Measurements from ENCODE around the gene B4GALNT3.

Gene B4GALNT3

GRCh38 chr12:544941-545635 lies 85.3 kb downstream of the B4GALNT3 start:
- Histone ChIP-seq H3K9me3 (ENCODE audit: control insufficient read depth in 1 of 2, low read length in 2 of 2) (no peaks in the 10 kb centered on the region), H3K4me1 (ENCODE audit: control insufficient read depth in 1 of 2, insufficient read depth in 2 of 2, low read length in 2 of 2) (peaks cover 6 to 10% of the 10 kb centered on the region in 2 donors), H3K27ac (ENCODE audit: low read depth, low read length) (no peak overlapping the region), H3K9ac (ENCODE audit: low read depth in 1 of 2, low read length in 2 of 2) (no peak overlapping the region), H3K4me3 (ENCODE audit: low read depth in 1 of 2, low read length in 2 of 2) (no peak overlapping the region), H3K27me3 (ENCODE audit: control insufficient read depth in 1 of 2, insufficient read depth in 2 of 2, low read length in 2 of 2) (peaks cover 2 to 4% of the 10 kb centered on the region in 2 donors), H3K36me3 (ENCODE audit: control insufficient read depth in 1 of 2, insufficient read depth in 2 of 2, low read length in 2 of 2) (no peaks in the 10 kb centered on the region)

- H3K4me3 ChIP-seq (ENCODE audit: low read depth in 1 of 2, low read length in 2 of 2): no peak overlapping the region
- H3K27me3 ChIP-seq (ENCODE audit: control insufficient read depth in 1 of 2, insufficient read depth in 2 of 2, low read length in 2 of 2): peaks cover 2 to 4% of the 10 kb centered on the region in 2 donors
- H3K36me3 ChIP-seq (ENCODE audit: control insufficient read depth in 1 of 2, insufficient read depth in 2 of 2, low read length in 2 of 2): no peaks in the 10 kb centered on the region
- peaks cover 3 to 10% of the 10 kb centered on the region in 2 donors for H3K4me1 ChIP-seq (ENCODE audit: control insufficient read depth in 1 of 2, insufficient read depth in 2 of 2, low read length in 2 of 2)
- H3K9ac ChIP-seq (ENCODE audit: low read depth in 1 of 2, low read length in 2 of 2): no peak overlapping the region
- H3K9me3 ChIP-seq (ENCODE audit: control insufficient read depth in 1 of 2, low read length in 2 of 2): no peaks in the 10 kb centered on the region
- no peak overlapping the region for H3K27ac ChIP-seq (ENCODE audit: low read depth, low read length)
Observed at GRCh38 chr12:545835-546234, 86.1 kb downstream of the B4GALNT3 start.

GRCh38 chr12:546265-546919 lies 86.7 kb downstream of the B4GALNT3 start:
- H3K27me3 ChIP-seq (ENCODE audit: control insufficient read depth in 1 of 2, insufficient read depth in 2 of 2, low read length in 2 of 2): peaks cover 2 to 4% of the 10 kb centered on the region in 2 donors
- H3K9me3 ChIP-seq (ENCODE audit: control insufficient read depth in 1 of 2, low read length in 2 of 2): no peaks in the 10 kb centered on the region
- no peak overlapping the region for H3K27ac ChIP-seq (ENCODE audit: low read depth, low read length)
- H3K9ac ChIP-seq (ENCODE audit: low read depth in 1 of 2, low read length in 2 of 2): no peak overlapping the region
- no peaks in the 10 kb centered on the region for H3K36me3 ChIP-seq (ENCODE audit: control insufficient read depth in 1 of 2, insufficient read depth in 2 of 2, low read length in 2 of 2)
- no peak overlapping the region for H3K4me3 ChIP-seq (ENCODE audit: low read depth in 1 of 2, low read length in 2 of 2)
- H3K4me1 ChIP-seq (ENCODE audit: control insufficient read depth in 1 of 2, insufficient read depth in 2 of 2, low read length in 2 of 2): peaks cover 3 to 5% of the 10 kb centered on the region in 2 donors

GRCh38 chr12:546920-547845 lies 87.4 kb downstream of the B4GALNT3 start:
- H3K4me3 ChIP-seq (ENCODE audit: low read depth in 1 of 2, low read length in 2 of 2): no peak overlapping the region
- no peaks in the 10 kb centered on the region for H3K9me3 ChIP-seq (ENCODE audit: control insufficient read depth in 1 of 2, low read length in 2 of 2)
- H3K36me3 ChIP-seq (ENCODE audit: control insufficient read depth in 1 of 2, insufficient read depth in 2 of 2, low read length in 2 of 2): no peaks in the 10 kb centered on the region
- peaks cover 3 to 5% of the 10 kb centered on the region in 2 donors for H3K4me1 ChIP-seq (ENCODE audit: control insufficient read depth in 1 of 2, insufficient read depth in 2 of 2, low read length in 2 of 2)
- no peak overlapping the region for H3K9ac ChIP-seq (ENCODE audit: low read depth in 1 of 2, low read length in 2 of 2)
- peaks cover 2 to 4% of the 10 kb centered on the region in 2 donors for H3K27me3 ChIP-seq (ENCODE audit: control insufficient read depth in 1 of 2, insufficient read depth in 2 of 2, low read length in 2 of 2)
- H3K27ac ChIP-seq (ENCODE audit: low read depth, low read length): no peak overlapping the region

- Histone ChIP-seq H3K9ac (ENCODE audit: low read depth in 1 of 2, low read length in 2 of 2) (no peak overlapping the region), H3K4me3 (ENCODE audit: low read depth in 1 of 2, low read length in 2 of 2) (no peak overlapping the region), H3K27me3 (ENCODE audit: control insufficient read depth in 1 of 2, insufficient read depth in 2 of 2, low read length in 2 of 2) (peaks cover 2 to 4% of the 10 kb centered on the region in 2 donors), H3K27ac (ENCODE audit: low read depth, low read length) (no peak overlapping the region), H3K9me3 (ENCODE audit: control insufficient read depth in 1 of 2, low read length in 2 of 2) (no peaks in the 10 kb centered on the region), H3K4me1 (ENCODE audit: control insufficient read depth in 1 of 2, insufficient read depth in 2 of 2, low read length in 2 of 2) (peaks cover 3 to 5% of the 10 kb centered on the region in 2 donors), H3K36me3 (ENCODE audit: control insufficient read depth in 1 of 2, insufficient read depth in 2 of 2, low read length in 2 of 2) (no peaks in the 10 kb centered on the region)
Observed at GRCh38 chr12:547883-548470, 88.2 kb downstream of the B4GALNT3 start.

GRCh38 chr12:549476-550082 lies 89.8 kb downstream of the B4GALNT3 start:
- Histone ChIP-seq H3K27ac (ENCODE audit: low read depth, low read length) (no peak overlapping the region), H3K36me3 (ENCODE audit: control insufficient read depth in 1 of 2, insufficient read depth in 2 of 2, low read length in 2 of 2) (no peaks in the 10 kb centered on the region), H3K9ac (ENCODE audit: low read depth in 1 of 2, low read length in 2 of 2) (no peak overlapping the region), H3K4me1 (ENCODE audit: control insufficient read depth in 1 of 2, insufficient read depth in 2 of 2, low read length in 2 of 2) (peaks cover 3 to 9% of the 10 kb centered on the region in 2 donors), H3K27me3 (ENCODE audit: control insufficient read depth in 1 of 2, insufficient read depth in 2 of 2, low read length in 2 of 2) (peaks cover 2 to 4% of the 10 kb centered on the region in 2 donors), H3K4me3 (ENCODE audit: low read depth in 1 of 2, low read length in 2 of 2) (no peak overlapping the region), H3K9me3 (ENCODE audit: control insufficient read depth in 1 of 2, low read length in 2 of 2) (no peaks in the 10 kb centered on the region)

- H3K4me3 ChIP-seq (ENCODE audit: low read depth in 1 of 2, low read length in 2 of 2): no peak overlapping the region
- H3K36me3 ChIP-seq (ENCODE audit: control insufficient read depth in 1 of 2, insufficient read depth in 2 of 2, low read length in 2 of 2): no peaks in the 10 kb centered on the region
- H3K9ac ChIP-seq (ENCODE audit: low read depth in 1 of 2, low read length in 2 of 2): no peak overlapping the region
- peaks cover 3 to 9% of the 10 kb centered on the region in 2 donors for H3K4me1 ChIP-seq (ENCODE audit: control insufficient read depth in 1 of 2, insufficient read depth in 2 of 2, low read length in 2 of 2)
- H3K27me3 ChIP-seq (ENCODE audit: control insufficient read depth in 1 of 2, insufficient read depth in 2 of 2, low read length in 2 of 2): peaks cover 0 to 2% of the 10 kb centered on the region in 2 donors
- no peaks in the 10 kb centered on the region for H3K9me3 ChIP-seq (ENCODE audit: control insufficient read depth in 1 of 2, low read length in 2 of 2)
- H3K27ac ChIP-seq (ENCODE audit: low read depth, low read length): no peak overlapping the region
Observed at GRCh38 chr12:550473-551260, 90.9 kb downstream of the B4GALNT3 start.

- Histone ChIP-seq H3K9ac (ENCODE audit: low read depth in 1 of 2, low read length in 2 of 2) (no peak overlapping the region), H3K9me3 (ENCODE audit: control insufficient read depth in 1 of 2, low read length in 2 of 2) (no peaks in the 10 kb centered on the region), H3K27ac (ENCODE audit: low read depth, low read length) (no peak overlapping the region), H3K27me3 (ENCODE audit: control insufficient read depth in 1 of 2, insufficient read depth in 2 of 2, low read length in 2 of 2) (peaks cover 0 to 2% of the 10 kb centered on the region in 2 donors), H3K4me1 (ENCODE audit: control insufficient read depth in 1 of 2, insufficient read depth in 2 of 2, low read length in 2 of 2) (peaks cover 0 to 4% of the 10 kb centered on the region in 2 donors), H3K36me3 (ENCODE audit: control insufficient read depth in 1 of 2, insufficient read depth in 2 of 2, low read length in 2 of 2) (peaks cover 0 to 3% of the 10 kb centered on the region in 2 donors), H3K4me3 (ENCODE audit: low read depth in 1 of 2, low read length in 2 of 2) (no peak overlapping the region)
Observed at GRCh38 chr12:552466-552865, 92.7 kb downstream of the B4GALNT3 start.

All from duodenal mucosa (tissue), 2 donors.